Neural cell (in vitro differentiated cells): Measurements from ENCODE around the gene ZC3H12D. TPM values are rescaled to one million over a fixed set of nuclear protein-coding genes. Genes with fewer than 3 reads are reported as not detected.

Experiments
- H2AFZ ChIP-seq: fragments of 200-600, 300-800 bp; sonication (generic), shearing (Covaris generic); 2 replicates; pipeline ENCODE4 v1.6.0; 2014; ENCODE audit warnings: low read depth, mild to moderate bottlenecking, antibody characterized with exemption, low read length, moderate library complexity
- H3F3A ChIP-seq: fragments of 200-600 bp; shearing (Covaris generic); 2 replicates; pipeline ENCODE4 v1.6.1; 2016; ENCODE audit warnings: mild to moderate bottlenecking, moderate library complexity, mixed read lengths, antibody characterized with exemption, low read length; ENCODE audit not compliant: insufficient read depth, poor library complexity, severe bottlenecking
- H3K27ac ChIP-seq: fragments of 200-600, 300-800 bp; sonication (generic), shearing (Covaris generic); 2 replicates; pipeline ENCODE4 v1.5.1; 2014; ENCODE audit warnings: mild to moderate bottlenecking, low read length, moderate library complexity
- H3K27me3 ChIP-seq: fragments of 300-800, 200-600 bp; sonication (generic), shearing (Covaris generic); 2 replicates; pipeline ENCODE4 v1.6.0; 2014; ENCODE audit warnings: mild to moderate bottlenecking, low read depth, low read length, moderate library complexity; ENCODE audit not compliant: insufficient read depth
- H3K36me3 ChIP-seq: fragments of 300-800, 200-600 bp; sonication (generic), shearing (Covaris generic); 2 replicates; pipeline ENCODE4 v1.5.1; 2014; ENCODE audit warnings: mild to moderate bottlenecking, antibody characterized with exemption, low read length, moderate library complexity; ENCODE audit not compliant: insufficient read depth
- H3K4me2 ChIP-seq: fragments of 300-800, 200-600 bp; sonication (generic), shearing (Covaris generic); 2 replicates; pipeline ENCODE4 v1.6.0; 2014; ENCODE audit warnings: mild to moderate bottlenecking, low read length
- H3K4me3 ChIP-seq: fragments of 300-800, 200-600 bp; sonication (generic), shearing (Covaris generic); 2 replicates; pipeline ENCODE4 v1.5.1; 2014; ENCODE audit warnings: mild to moderate bottlenecking, low read length, moderate library complexity
- H3K79me2 ChIP-seq: fragments of 200-600 bp; shearing (Covaris generic); replicated peaks from 2 replicates; pipeline ENCODE4 v1.6.0; 2014; ENCODE audit warnings: mild to moderate bottlenecking, low read length, moderate library complexity; ENCODE audit not compliant: insufficient read depth
- H3K9ac ChIP-seq: fragments of 300-800, 200-600 bp; sonication (generic), shearing (Covaris generic); 2 replicates; pipeline ENCODE4 v1.6.1; 2016; ENCODE audit warnings: mild to moderate bottlenecking, low read length, mixed read lengths
- H3K9me2 ChIP-seq: fragments of 200-600 bp; shearing (Covaris generic); 2 replicates; pipeline ENCODE4 v1.6.1; 2016; ENCODE audit warnings: mild to moderate bottlenecking, low read length, mixed read lengths; ENCODE audit not compliant: insufficient read depth
- H3K9me3 ChIP-seq: fragments of 200-600, 300-800 bp; sonication (generic), shearing (Covaris generic); 2 replicates; pipeline ENCODE4 v1.6.1; 2016; ENCODE audit warnings: mild to moderate bottlenecking, mixed run types, low read length, moderate library complexity, mixed read lengths
- H4K20me1 ChIP-seq: fragments of 200-600 bp; shearing (Covaris generic); 2 replicates; pipeline ENCODE4 v1.6.1; 2016; ENCODE audit warnings: mild to moderate bottlenecking, mixed run types; ENCODE audit not compliant: insufficient read depth
- CTCF ChIP-seq: fragments of 450-650 bp; IDR thresholded peaks from 2 replicates; pipeline ENCODE4 v1.5.1; 2014; ENCODE audit warnings: antibody characterized with exemption, mild to moderate bottlenecking, moderate library complexity; ENCODE audit not compliant: poor library complexity, severe bottlenecking
- EP300 ChIP-seq: fragments of 450-650 bp; conservative IDR thresholded peaks from 2 replicates; pipeline ENCODE4 v1.6.1; 2014; ENCODE audit warnings: antibody characterized with exemption, mild to moderate bottlenecking, moderate library complexity; ENCODE audit not compliant: poor library complexity, severe bottlenecking
- EZH2 ChIP-seq: fragments of 200-600, 300-800 bp; shearing (Covaris generic), sonication (generic); IDR thresholded peaks from 2 replicates; pipeline ENCODE4 v1.6.1; 2014; ENCODE audit warnings: antibody characterized with exemption, low read length, borderline replicate concordance, mild to moderate bottlenecking; ENCODE audit not compliant: insufficient read depth, poor library complexity, severe bottlenecking
- MXI1 ChIP-seq: fragments of 450-650 bp; conservative IDR thresholded peaks from 2 replicates; pipeline ENCODE4 v1.6.1; 2014; ENCODE audit warnings: antibody characterized with exemption, mild to moderate bottlenecking; ENCODE audit not compliant: poor library complexity, severe bottlenecking
- POLR2AphosphoS5 ChIP-seq: IDR thresholded peaks from 2 replicates; pipeline ENCODE4 v1.6.1; 2012
- RAD21 ChIP-seq: fragments of 450-650 bp; conservative IDR thresholded peaks from 2 replicates; pipeline ENCODE4 v1.6.1; 2014; ENCODE audit warnings: antibody characterized with exemption, mild to moderate bottlenecking, moderate library complexity
- REST ChIP-seq: IDR thresholded peaks from 2 replicates; pipeline ENCODE4 v1.6.1; 2012; ENCODE audit warnings: borderline replicate concordance
- SMC3 ChIP-seq: fragments of 450-650 bp; conservative IDR thresholded peaks from 2 replicates; pipeline ENCODE4 v1.6.1; 2014; ENCODE audit warnings: antibody characterized with exemption, mild to moderate bottlenecking, moderate library complexity; ENCODE audit not compliant: poor library complexity
- TAF1 ChIP-seq: IDR thresholded peaks from 2 replicates; pipeline ENCODE4 v1.6.1; 2012; ENCODE audit warnings: low read depth
- polyA plus RNA-seq: library from polyadenylated mRNA; depleted of rRNA; stranded (reverse); fragments of >200 nt; gene quantifications from 2 replicates; pipeline ENCODE4 v1.2.3, GENCODE V29; 2014

ZC3H12D gene
- polyA plus RNA-seq, 1 donor from 2014 or later: 1.0 TPM

GRCh38 chr6:149443411-149444181 is 41.2 kb downstream of the ZC3H12D start:
- Histone ChIP-seq H4K20me1 (no peaks in the 10 kb centered on the region), H3K4me2 (no peak overlapping the region), H3K79me2 (no peaks in the 10 kb centered on the region), H3K9me2 (no peaks in the 10 kb centered on the region), H3K9me3 (peaks cover 2% of the 10 kb centered on the region), H3F3A (no peaks in the 10 kb centered on the region), H3K27me3 (no peaks in the 10 kb centered on the region), H3K27ac (no peak overlapping the region), H3K9ac (no peak overlapping the region), H2AFZ (no peak overlapping the region), H3K36me3 (no peaks in the 10 kb centered on the region), H3K4me3 (no peak overlapping the region)
- TF ChIP-seq REST (no peak), MXI1 (no peak), EZH2 (no peak), EP300 (no peak), SMC3 (no peak), POLR2AphosphoS5 (no peak), RAD21 (no peak), CTCF (no peak)

- Histone ChIP-seq H3K27me3 (no peaks in the 10 kb centered on the region), H3K9me2 (no peaks in the 10 kb centered on the region), H3K79me2 (no peaks in the 10 kb centered on the region), H3K4me2 (no peak overlapping the region), H3K4me3 (no peak overlapping the region), H3K36me3 (no peaks in the 10 kb centered on the region), H3K9ac (no peak overlapping the region), H3F3A (no peaks in the 10 kb centered on the region), H3K9me3 (peaks cover 2% of the 10 kb centered on the region), H4K20me1 (no peaks in the 10 kb centered on the region), H2AFZ (no peak overlapping the region), H3K27ac (no peak overlapping the region)
- no peak for TF ChIP-seq EP300
- no peak for TF ChIP-seq EZH2
- TF ChIP-seq POLR2AphosphoS5: no peak
- TF ChIP-seq SMC3: no peak
- no peak for TF ChIP-seq CTCF
- TF ChIP-seq TAF1: no peak
- no peak for TF ChIP-seq RAD21
- TF ChIP-seq MXI1: no peak
- TF ChIP-seq REST: no peak
These were observed 43.1 kb downstream of the ZC3H12D start for GRCh38 chr6:149441740-149442139.
